NK-92 (cell line): ENCODE results near the gene PRSS37.

Experiments
- DNase-seq: peaks from one replicate; lab custom pipeline; 2025; ENCODE audit not compliant: unreplicated experiment; lab: John Stamatoyannopoulos, UW

The PRSS37 gene

GRCh38 chr7:141788296-141788695 is 53.0 kb downstream of the PRSS37 start:
- DNase-seq: no peak
